Osteocyte (in vitro differentiated cells): Measurements from ENCODE around the gene PRAMEF20. TPM values are rescaled to one million over a fixed set of nuclear protein-coding genes. Genes with fewer than 3 reads are reported as not detected.

Experiments used
- DNase-seq: peaks from one replicate; pipeline ENCODE4 v3.0.0; 2021; ENCODE audit warnings: mixed read lengths; ENCODE audit not compliant: unreplicated experiment; ENCODE audit errors: extremely low spot score
- H3K27ac Mint-ChIP-seq: one replicate; pipeline ENCODE4 v1.8.0; 2021; ENCODE audit warnings: mild to moderate bottlenecking, mixed read lengths; ENCODE audit not compliant: unreplicated experiment
- H3K27me3 Mint-ChIP-seq: one replicate; pipeline ENCODE4 v1.8.0; 2021; ENCODE audit warnings: mixed read lengths; ENCODE audit not compliant: unreplicated experiment
- H3K36me3 Mint-ChIP-seq: one replicate; pipeline ENCODE4 v1.8.0; 2021; ENCODE audit warnings: mixed read lengths; ENCODE audit not compliant: unreplicated experiment
- H3K4me1 Mint-ChIP-seq: one replicate; pipeline ENCODE4 v1.8.0; 2021; ENCODE audit warnings: mixed read lengths; ENCODE audit not compliant: unreplicated experiment
- H3K4me3 Mint-ChIP-seq: one replicate; pipeline ENCODE4 v1.8.0; 2021; ENCODE audit warnings: mild to moderate bottlenecking, moderate library complexity, mixed read lengths; ENCODE audit not compliant: unreplicated experiment
- H3K9me3 Mint-ChIP-seq: one replicate; pipeline ENCODE4 v1.8.0; 2021; ENCODE audit warnings: mixed read lengths; ENCODE audit not compliant: unreplicated experiment
- total RNA-seq: library from RNA; stranded (reverse); gene quantifications from 2 replicates; pipeline ENCODE4 v1.2.1, GENCODE V29; 2021
- TF ChIP-seq, protein P1 (sequence below): fragments of 200-600 bp; sonication (generic); IDR thresholded peaks from 2 replicates; pipeline ENCODE4 v1.5.0; 2021; ENCODE audit warnings: antibody characterized with exemption, mild to moderate bottlenecking, moderate library complexity

The PRAMEF20 gene
- total RNA-seq, 1 donor from 2014 or later: not detected

DNA sequence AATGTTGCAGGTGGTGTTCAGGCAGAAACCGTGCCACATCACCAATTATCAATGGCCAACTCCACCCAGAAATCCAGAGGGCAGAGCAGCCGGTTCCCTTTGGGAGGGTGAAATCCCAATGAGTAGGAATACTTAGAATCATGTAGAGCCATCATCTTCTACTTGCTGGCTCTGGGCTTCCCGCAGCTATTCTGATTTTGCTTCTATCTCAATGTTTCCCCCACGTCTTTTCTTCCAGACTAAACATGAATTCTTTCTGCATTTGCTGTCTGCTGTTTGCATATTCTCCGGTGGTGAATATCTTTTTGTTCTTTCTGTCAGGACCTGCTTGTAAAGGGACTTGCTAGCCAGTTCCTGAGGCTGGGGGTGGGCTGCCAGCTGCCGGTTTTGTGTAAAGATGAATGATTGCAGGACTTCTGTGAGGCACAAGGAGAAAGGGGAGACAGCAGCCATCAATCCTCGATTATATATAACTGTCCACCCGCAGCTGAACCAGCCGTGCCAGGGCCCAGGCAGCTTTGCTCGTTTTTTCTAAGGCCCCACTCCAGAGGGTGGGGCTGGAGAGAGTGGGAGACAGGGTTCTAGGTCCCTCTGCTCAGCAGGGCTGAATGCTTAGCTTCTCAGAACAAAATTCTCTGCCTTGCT is 33.2 kb downstream of the PRAMEF20 start:
- TF ChIP-seq, protein P1, sequence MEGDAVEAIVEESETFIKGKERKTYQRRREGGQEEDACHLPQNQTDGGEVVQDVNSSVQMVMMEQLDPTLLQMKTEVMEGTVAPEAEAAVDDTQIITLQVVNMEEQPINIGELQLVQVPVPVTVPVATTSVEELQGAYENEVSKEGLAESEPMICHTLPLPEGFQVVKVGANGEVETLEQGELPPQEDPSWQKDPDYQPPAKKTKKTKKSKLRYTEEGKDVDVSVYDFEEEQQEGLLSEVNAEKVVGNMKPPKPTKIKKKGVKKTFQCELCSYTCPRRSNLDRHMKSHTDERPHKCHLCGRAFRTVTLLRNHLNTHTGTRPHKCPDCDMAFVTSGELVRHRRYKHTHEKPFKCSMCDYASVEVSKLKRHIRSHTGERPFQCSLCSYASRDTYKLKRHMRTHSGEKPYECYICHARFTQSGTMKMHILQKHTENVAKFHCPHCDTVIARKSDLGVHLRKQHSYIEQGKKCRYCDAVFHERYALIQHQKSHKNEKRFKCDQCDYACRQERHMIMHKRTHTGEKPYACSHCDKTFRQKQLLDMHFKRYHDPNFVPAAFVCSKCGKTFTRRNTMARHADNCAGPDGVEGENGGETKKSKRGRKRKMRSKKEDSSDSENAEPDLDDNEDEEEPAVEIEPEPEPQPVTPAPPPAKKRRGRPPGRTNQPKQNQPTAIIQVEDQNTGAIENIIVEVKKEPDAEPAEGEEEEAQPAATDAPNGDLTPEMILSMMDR: no peak
- Mint-ChIP-seq H3K27ac (no peak overlapping the region), H3K4me3 (no peak overlapping the region), H3K9me3 (peaks cover 9% of the 10 kb centered on the region), H3K36me3 (no peaks in the 10 kb centered on the region), H3K27me3 (no peaks in the 10 kb centered on the region), H3K4me1 (no peaks in the 10 kb centered on the region)
- no peak for DNase-seq

DNA sequence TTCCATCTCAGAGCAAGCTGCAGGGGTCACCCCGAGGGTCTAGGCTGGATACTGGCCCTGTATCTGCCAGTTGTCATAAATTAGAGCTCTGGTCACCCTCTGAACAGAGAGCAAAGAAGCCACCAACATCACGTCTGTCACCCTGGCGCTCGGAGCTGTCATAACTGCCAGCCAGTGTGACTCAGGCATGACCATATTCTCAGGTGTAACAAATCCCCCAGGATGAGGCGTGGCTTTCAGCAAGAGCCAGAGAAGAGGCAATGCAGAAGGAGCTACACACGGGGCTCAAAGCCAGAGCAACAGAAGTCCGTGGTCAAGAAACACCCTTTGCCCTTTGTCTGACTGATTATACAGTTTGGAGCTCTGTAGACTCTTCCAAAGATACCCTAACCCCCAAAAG is 40.0 kb downstream of the PRAMEF20 start:
- DNase-seq: no peak
- Mint-ChIP-seq H3K36me3 (peaks cover 2% of the 10 kb centered on the region), H3K4me1 (no peaks in the 10 kb centered on the region), H3K27me3 (no peaks in the 10 kb centered on the region), H3K4me3 (no peak overlapping the region), H3K9me3 (peaks cover 4% of the 10 kb centered on the region), H3K27ac (no peak overlapping the region)
- TF ChIP-seq, protein P1: no peak

DNA sequence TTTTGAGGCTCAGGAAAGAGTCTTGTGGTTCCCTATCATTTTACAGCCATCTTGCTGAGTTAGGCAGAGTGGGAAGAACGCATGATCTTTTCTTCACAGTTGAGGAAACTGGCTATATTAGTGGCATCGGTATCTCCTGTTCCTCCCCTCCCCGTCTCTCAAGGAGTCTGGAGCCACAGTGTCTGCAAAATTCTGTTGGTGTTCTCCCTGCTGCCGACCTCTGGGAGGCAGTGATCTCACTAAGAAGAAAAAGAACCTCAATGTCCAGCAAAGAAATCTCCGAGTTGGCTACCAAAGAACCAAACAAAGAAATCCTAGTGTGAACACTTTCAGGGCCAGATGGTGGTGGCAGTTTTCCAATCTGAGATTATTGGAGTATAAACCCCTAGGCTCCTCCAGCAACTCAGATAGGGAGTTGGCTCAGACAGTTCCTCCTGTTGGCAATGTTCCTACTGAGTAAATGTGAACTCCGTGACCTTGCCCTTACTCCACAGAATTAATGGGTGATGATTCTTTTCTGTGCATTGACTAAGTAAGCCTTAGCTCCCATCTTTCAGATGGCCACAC is 41.2 kb downstream of the PRAMEF20 start:
- Mint-ChIP-seq H3K4me1 (no peaks in the 10 kb centered on the region), H3K9me3 (no peaks in the 10 kb centered on the region), H3K27ac (no peak overlapping the region), H3K36me3 (peaks cover 2% of the 10 kb centered on the region), H3K4me3 (no peak overlapping the region), H3K27me3 (no peaks in the 10 kb centered on the region)
- TF ChIP-seq, protein P1: no peak
- DNase-seq: no peak

DNA sequence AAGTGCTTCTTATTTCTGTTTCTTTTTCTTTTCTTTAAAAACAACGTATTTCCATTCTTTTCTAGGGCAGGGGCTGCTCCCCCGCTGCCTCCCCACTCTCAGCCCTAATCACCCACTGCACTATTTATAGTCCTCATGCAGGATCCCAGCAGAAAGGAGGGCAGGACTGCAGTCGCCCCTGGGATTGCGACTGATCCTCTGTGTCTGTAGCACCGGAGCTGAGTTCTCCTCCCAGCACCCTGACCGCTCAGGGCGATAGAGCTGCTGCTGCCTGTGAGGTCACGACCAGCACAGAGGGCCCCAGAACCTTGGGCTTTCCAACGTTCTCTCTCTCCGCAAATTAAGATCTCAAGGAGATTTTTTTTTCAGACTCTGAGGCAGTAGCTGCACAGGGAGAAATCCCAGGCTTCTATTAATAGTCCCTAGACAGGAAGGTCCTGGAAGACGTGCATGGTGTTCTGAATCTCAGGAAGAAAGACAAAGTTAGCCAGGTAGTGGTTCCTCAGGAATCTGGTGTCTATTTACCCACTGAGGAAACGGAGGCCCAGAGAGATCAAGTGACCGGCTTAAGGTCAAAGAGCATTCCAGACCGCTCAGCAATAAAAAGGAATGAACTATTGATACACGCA is 46.8 kb downstream of the PRAMEF20 start:
- Mint-ChIP-seq H3K4me3 (no peak overlapping the region), H3K27ac (no peak overlapping the region), H3K27me3 (no peaks in the 10 kb centered on the region), H3K36me3 (no peaks in the 10 kb centered on the region), H3K4me1 (no peaks in the 10 kb centered on the region), H3K9me3 (peaks cover 24% of the 10 kb centered on the region)
- TF ChIP-seq, protein P1: no peak
- no peak for DNase-seq

DNA sequence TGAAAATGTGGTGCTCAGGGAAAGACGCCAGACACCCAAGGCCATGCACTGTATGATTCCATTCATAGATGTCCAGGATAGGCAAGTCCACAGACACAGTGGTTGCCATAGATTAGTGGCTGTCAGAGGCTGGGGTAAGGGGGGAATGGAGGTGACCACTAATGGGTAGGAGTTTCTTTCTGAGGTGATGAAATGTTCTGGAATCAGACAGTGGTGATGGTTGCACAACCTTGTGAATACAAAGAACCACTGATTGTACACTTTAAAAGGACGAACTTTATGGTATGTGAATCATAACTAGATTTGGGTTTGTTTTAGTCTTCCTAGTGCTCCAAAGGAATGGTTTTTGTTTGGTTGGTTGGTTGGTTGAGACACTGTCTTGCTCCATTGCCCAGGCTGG is 51.7 kb downstream of the PRAMEF20 start:
- peaks cover 35% of the 10 kb centered on the region for H3K9me3 Mint-ChIP-seq
- TF ChIP-seq, protein P1: no peak

More for the DNA sequence above, 51.7 kb downstream of the PRAMEF20 start:
- DNase-seq: no peak
- Mint-ChIP-seq H3K4me3 (no peak overlapping the region), H3K27me3 (no peaks in the 10 kb centered on the region), H3K36me3 (no peaks in the 10 kb centered on the region), H3K27ac (no peak overlapping the region), H3K4me1 (no peaks in the 10 kb centered on the region)
